Endodermal cell (in vitro differentiated cells): Measurements from ENCODE around the gene SLC32A1. TPM values are rescaled to one million over a fixed set of nuclear protein-coding genes. Genes with fewer than 3 reads are reported as not detected.
A peak's percentile ranks its signal among the peaks of the same experiment; 100 is the strongest.

Experiments used
- DNase-seq: peaks from one replicate; pipeline ENCODE4 v3.0.0-alpha.2; 2017
- H3K27ac ChIP-seq: 2 replicates; pipeline ENCODE4 v1.5.1; 2013; ENCODE audit warnings: mild to moderate bottlenecking, low read depth, low read length, moderate library complexity
- H3K27me3 ChIP-seq: 2 replicates; pipeline ENCODE4 v1.6.1; 2013; ENCODE audit warnings: mild to moderate bottlenecking, low read length, moderate library complexity; ENCODE audit not compliant: insufficient read depth, control insufficient read depth, poor library complexity, severe bottlenecking
- H3K36me3 ChIP-seq: 2 replicates; pipeline ENCODE4 v1.7.0; 2013; ENCODE audit warnings: mild to moderate bottlenecking, low read length, moderate library complexity; ENCODE audit not compliant: control insufficient read depth, insufficient read depth
- H3K4me1 ChIP-seq: one replicate; pipeline ENCODE4 v1.7.0; 2013; ENCODE audit warnings: low read length; ENCODE audit not compliant: control insufficient read depth, insufficient read depth
- H3K4me3 ChIP-seq: 2 replicates; pipeline ENCODE4 v1.5.1; 2013; ENCODE audit warnings: mild to moderate bottlenecking, low read length, moderate library complexity
- H3K9ac ChIP-seq: 2 replicates; pipeline ENCODE4 v1.6.1; 2013; ENCODE audit warnings: mild to moderate bottlenecking, low read length, moderate library complexity; ENCODE audit not compliant: poor library complexity, severe bottlenecking; ENCODE audit errors: extremely low read depth
- H3K9me3 ChIP-seq: 2 replicates; pipeline ENCODE4 v1.6.1; 2013; ENCODE audit warnings: mild to moderate bottlenecking, low read length, moderate library complexity; ENCODE audit not compliant: control insufficient read depth
- H3K27ac Mint-ChIP-seq: 2 replicates; pipeline ENCODE4 v1.8.0; 2020; ENCODE audit warnings: mixed read lengths
- H3K27me3 Mint-ChIP-seq: 2 replicates; pipeline ENCODE4 v1.8.0; 2021; ENCODE audit warnings: mild to moderate bottlenecking, mixed read lengths; ENCODE audit not compliant: insufficient read depth
- H3K36me3 Mint-ChIP-seq: 2 replicates; pipeline ENCODE4 v1.8.0; 2020; ENCODE audit warnings: low read depth, mixed read lengths
- H3K4me1 Mint-ChIP-seq: 2 replicates; pipeline ENCODE4 v1.8.0; 2020; ENCODE audit warnings: mixed read lengths
- H3K4me3 Mint-ChIP-seq: 2 replicates; pipeline ENCODE4 v1.8.0; 2020; ENCODE audit warnings: mild to moderate bottlenecking, moderate library complexity, mixed read lengths
- H3K9me3 Mint-ChIP-seq: 2 replicates; pipeline ENCODE4 v1.8.0; 2020; ENCODE audit warnings: mild to moderate bottlenecking, mixed read lengths
- WGBS, 2 experiments: methylation state at CpG; one replicate each; pipeline versions ENCODE4 v1.1.5 to v1.1.7; 2013; ENCODE audit warnings: missing lambda C conversion rate in 2 of 2, mixed read lengths in 1 of 2; ENCODE audit not compliant: insufficient coverage in 1 of 2, insufficient read length in 1 of 2; 5-methylcytosine and 5-hydroxymethylcytosine counted together
- total RNA-seq, 2 donors: library from RNA; stranded (reverse); fragmentation: NEBNext Ultra II Directional in 1 of 2; extraction: Animal tissue kit (Norgen Biotek cat#: 25700) in 1 of 2; gene quantifications; 2 replicates in 1 of 2; 3 replicates in 1 of 2; pipeline ENCODE4 v1.2.1, GENCODE V29; 2021
- TF ChIP-seq, protein P1 (sequence below): fragments of 200-600 bp; sonication (generic); conservative IDR thresholded peaks from 2 replicates; pipeline ENCODE4 v1.5.0; 2021; ENCODE audit warnings: antibody characterized with exemption, mild to moderate bottlenecking

SLC32A1 gene
- total RNA-seq, 2 donors from 2014 or later, result not detected

GRCh38 chr20:38704136-38704535, 20.1 kb upstream of the SLC32A1 start:
- Mint-ChIP-seq H3K4me1 (no peaks in the 10 kb centered on the region), H3K36me3 (no peaks in the 10 kb centered on the region), H3K27ac (no peak overlapping the region), H3K9me3 (no peaks in the 10 kb centered on the region), H3K4me3 (no peak overlapping the region), H3K27me3 (peaks cover 36% of the 10 kb centered on the region)
- H3K4me1 ChIP-seq, result no peaks in the 10 kb centered on the region
- H3K9ac ChIP-seq, result no peak overlapping the region
- no peak for DNase-seq
- no peak overlapping the region for H3K4me3 ChIP-seq
- WGBS, 2 experiments, result 58 to 72% methylated on average over 2 to 4 of the region's 4 CpGs
- no peaks in the 10 kb centered on the region for H3K36me3 ChIP-seq
- peaks cover 20% of the 10 kb centered on the region for H3K27me3 ChIP-seq
- TF ChIP-seq, protein P1, sequence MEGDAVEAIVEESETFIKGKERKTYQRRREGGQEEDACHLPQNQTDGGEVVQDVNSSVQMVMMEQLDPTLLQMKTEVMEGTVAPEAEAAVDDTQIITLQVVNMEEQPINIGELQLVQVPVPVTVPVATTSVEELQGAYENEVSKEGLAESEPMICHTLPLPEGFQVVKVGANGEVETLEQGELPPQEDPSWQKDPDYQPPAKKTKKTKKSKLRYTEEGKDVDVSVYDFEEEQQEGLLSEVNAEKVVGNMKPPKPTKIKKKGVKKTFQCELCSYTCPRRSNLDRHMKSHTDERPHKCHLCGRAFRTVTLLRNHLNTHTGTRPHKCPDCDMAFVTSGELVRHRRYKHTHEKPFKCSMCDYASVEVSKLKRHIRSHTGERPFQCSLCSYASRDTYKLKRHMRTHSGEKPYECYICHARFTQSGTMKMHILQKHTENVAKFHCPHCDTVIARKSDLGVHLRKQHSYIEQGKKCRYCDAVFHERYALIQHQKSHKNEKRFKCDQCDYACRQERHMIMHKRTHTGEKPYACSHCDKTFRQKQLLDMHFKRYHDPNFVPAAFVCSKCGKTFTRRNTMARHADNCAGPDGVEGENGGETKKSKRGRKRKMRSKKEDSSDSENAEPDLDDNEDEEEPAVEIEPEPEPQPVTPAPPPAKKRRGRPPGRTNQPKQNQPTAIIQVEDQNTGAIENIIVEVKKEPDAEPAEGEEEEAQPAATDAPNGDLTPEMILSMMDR, result no peak
- no peaks in the 10 kb centered on the region for H3K9me3 ChIP-seq
- H3K27ac ChIP-seq, result no peak overlapping the region

DNA sequence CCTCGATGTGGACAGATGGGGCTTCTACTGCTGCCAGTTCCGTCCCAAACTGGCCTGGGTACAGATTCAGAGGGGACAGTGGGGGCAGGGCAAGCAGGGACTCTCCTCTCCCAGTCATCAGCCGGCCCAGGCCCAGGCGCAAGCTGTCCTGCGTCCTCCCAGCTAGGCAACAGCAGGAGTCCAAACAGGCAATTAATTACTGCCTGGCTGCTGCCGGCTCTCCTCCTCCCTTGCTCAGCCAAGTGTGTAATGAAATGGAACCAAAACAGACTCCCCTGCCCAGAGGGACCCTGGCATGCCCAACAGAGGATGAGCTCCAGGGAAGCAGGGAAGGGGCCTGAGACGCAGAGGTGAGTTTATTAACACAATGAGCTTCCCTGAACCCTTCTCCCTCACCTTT, 17.8 kb upstream of the SLC32A1 start:
- H3K27ac Mint-ChIP-seq, result no peak overlapping the region
- H3K9me3 Mint-ChIP-seq, result no peaks in the 10 kb centered on the region
- Histone ChIP-seq H3K4me1 (no peaks in the 10 kb centered on the region), H3K4me3 (no peak overlapping the region), H3K9ac (no peak overlapping the region), H3K27me3 (no peaks in the 10 kb centered on the region), H3K36me3 (no peaks in the 10 kb centered on the region), H3K9me3 (no peaks in the 10 kb centered on the region), H3K27ac (no peak overlapping the region)
- peaks cover 29% of the 10 kb centered on the region for H3K27me3 Mint-ChIP-seq
- 20 to 52% methylated on average over 1 to 7 of the region's 7 CpGs for WGBS, 2 experiments
- H3K36me3 Mint-ChIP-seq, result no peaks in the 10 kb centered on the region
- H3K4me1 Mint-ChIP-seq, result no peaks in the 10 kb centered on the region
- DNase-seq, result peak; percentile 68
- TF ChIP-seq, protein P1, result no peak
- H3K4me3 Mint-ChIP-seq, result no peak overlapping the region

DNA sequence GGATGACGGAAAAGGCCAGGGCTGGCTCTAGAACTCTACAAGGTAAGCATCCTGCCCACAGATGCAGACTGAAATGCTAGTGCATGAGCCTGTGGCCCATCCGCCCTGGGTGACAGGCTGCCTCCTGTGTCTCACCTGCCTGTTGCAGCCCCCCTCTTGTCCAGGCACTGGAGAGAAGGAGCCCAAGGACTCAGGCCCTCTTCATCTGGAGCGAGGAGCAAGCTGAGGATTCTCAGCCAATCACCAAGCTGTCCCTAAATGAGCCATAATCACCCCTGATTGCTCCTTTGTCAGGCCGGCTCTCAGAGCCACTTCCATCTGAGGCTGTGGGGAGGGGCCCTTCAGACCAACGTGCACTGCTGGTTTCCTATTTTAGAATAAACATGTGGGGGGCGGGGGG, 10.0 kb upstream of the SLC32A1 start:
- Mint-ChIP-seq H3K4me1 (no peaks in the 10 kb centered on the region), H3K4me3 (no peak overlapping the region), H3K27ac (no peak overlapping the region), H3K9me3 (no peaks in the 10 kb centered on the region), H3K27me3 (peaks cover 55% of the 10 kb centered on the region), H3K36me3 (no peaks in the 10 kb centered on the region)
- Histone ChIP-seq H3K9me3 (no peaks in the 10 kb centered on the region), H3K4me3 (no peak overlapping the region), H3K4me1 (no peaks in the 10 kb centered on the region), H3K9ac (no peak overlapping the region), H3K36me3 (no peaks in the 10 kb centered on the region), H3K27ac (no peak overlapping the region), H3K27me3 (peaks cover 34% of the 10 kb centered on the region)
- DNase-seq, result peak; percentile 76
- TF ChIP-seq, protein P1, result no peak
- 50 to 60% methylated on average over 2 to 6 of the region's 6 CpGs for WGBS, 2 experiments
